Suppressor macrophage (primary cell): ENCODE data around the gene DDX20.
"Not testable (repeated sequence)": the region's sequence is repeated elsewhere in the genome, so short reads cannot be mapped to it uniquely, and the experiment has no call there.

Experiments used
- DNase-seq, 4 experiments: peaks; one replicate each; pipeline ENCODE4 v3.0.0-alpha.2; 2020 to 2022

The DDX20 gene

GRCh38 chr1:111789666-111790316 lies 34.1 kb downstream of the DDX20 start:
- DNase-seq = no peak

GRCh38 chr1:111791776-111792175 lies 36.1 kb downstream of the DDX20 start:
- DNase-seq = no peak

- DNase-seq = no peak
Observed at GRCh38 chr1:111792249-111792648, 36.5 kb downstream of the DDX20 start.

GRCh38 chr1:111793923-111794322 lies 38.2 kb downstream of the DDX20 start:
- DNase-seq = no peak

- no peak for DNase-seq
Observed at GRCh38 chr1:111795401-111795800, 39.7 kb downstream of the DDX20 start.

- DNase-seq = no peak
Observed at GRCh38 chr1:111798580-111798979, 42.9 kb downstream of the DDX20 start.

- not testable (repeated sequence) for DNase-seq
Observed at GRCh38 chr1:111799722-111800121, 44.0 kb downstream of the DDX20 start.

GRCh38 chr1:111801071-111801850 lies 45.6 kb downstream of the DDX20 start:
- DNase-seq = no peak

- no peak for DNase-seq
Observed at GRCh38 chr1:111802110-111802509, 46.4 kb downstream of the DDX20 start.

GRCh38 chr1:111802984-111803383 lies 47.3 kb downstream of the DDX20 start:
- DNase-seq = no peak

- no peak for DNase-seq
Observed at GRCh38 chr1:111803951-111804350, 48.2 kb downstream of the DDX20 start.

GRCh38 chr1:111804776-111805175 lies 49.1 kb downstream of the DDX20 start:
- DNase-seq = no peak

GRCh38 chr1:111805251-111805650 lies 49.5 kb downstream of the DDX20 start:
- DNase-seq = no peak

- no peak for DNase-seq
Observed at GRCh38 chr1:111811891-111812290, 56.2 kb downstream of the DDX20 start.

GRCh38 chr1:111812306-111812705 lies 56.6 kb downstream of the DDX20 start:
- no peak for DNase-seq

GRCh38 chr1:111813440-111814304 lies 58.0 kb downstream of the DDX20 start:
- DNase-seq = no peak

GRCh38 chr1:111814305-111814628 lies 58.6 kb downstream of the DDX20 start:
- no peak for DNase-seq

GRCh38 chr1:111814642-111815041 lies 58.9 kb downstream of the DDX20 start:
- no peak for DNase-seq
